BE2C (cell line): ENCODE measurements around the gene OR2C1.

ENCODE experiments used
- DNase-seq: peaks from one replicate; pipeline ENCODE4 v3.0.0-alpha.2; 2020
- H3K27me3 ChIP-seq: fragments of 250-450 bp; sonication (Bioruptor Pico); 2 replicates; pipeline ENCODE4 v1.5.1; 2020; ENCODE audit warnings: mild to moderate bottlenecking
- H3K36me3 ChIP-seq: fragments of 250-450 bp; sonication (Bioruptor Pico); 2 replicates; pipeline ENCODE4 v1.5.1; 2020; ENCODE audit warnings: mild to moderate bottlenecking
- H3K4me1 ChIP-seq: fragments of 250-450 bp; sonication (Bioruptor Pico); 2 replicates; pipeline ENCODE4 v1.5.1; 2020
- H3K4me3 ChIP-seq: 2 replicates; pipeline ENCODE4 v1.5.1; 2011; ENCODE audit warnings: low read depth, low read length
- H3K9me3 ChIP-seq: fragments of 250-450 bp; sonication (Bioruptor Pico); 2 replicates; pipeline ENCODE4 v1.5.1; 2020
- TF ChIP-seq, protein P1 (sequence below): IDR thresholded peaks from 2 replicates; pipeline ENCODE4 v1.5.1; 2012; ENCODE audit warnings: mild to moderate bottlenecking, low read depth, low read length

OR2C1 gene

DNA sequence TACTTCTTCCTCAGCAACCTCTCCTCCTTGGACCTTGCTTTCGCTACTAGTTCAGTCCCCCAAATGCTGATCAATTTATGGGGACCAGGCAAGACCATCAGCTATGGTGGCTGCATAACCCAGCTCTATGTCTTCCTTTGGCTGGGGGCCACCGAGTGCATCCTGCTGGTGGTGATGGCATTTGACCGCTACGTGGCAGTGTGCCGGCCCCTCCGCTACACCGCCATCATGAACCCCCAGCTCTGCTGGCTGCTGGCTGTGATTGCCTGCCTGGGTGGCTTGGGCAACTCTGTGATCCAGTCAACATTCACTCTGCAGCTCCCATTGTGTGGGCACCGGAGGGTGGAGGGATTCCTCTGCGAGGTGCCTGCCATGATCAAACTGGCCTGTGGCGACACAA, 429 bp downstream of the OR2C1 start:
- Histone ChIP-seq H3K36me3 (no peaks in the 10 kb centered on the region), H3K4me1 (no peaks in the 10 kb centered on the region), H3K4me3 (no peak overlapping the region), H3K9me3 (no peaks in the 10 kb centered on the region), H3K27me3 (peaks cover 45% of the 10 kb centered on the region)
- TF ChIP-seq, protein P1, sequence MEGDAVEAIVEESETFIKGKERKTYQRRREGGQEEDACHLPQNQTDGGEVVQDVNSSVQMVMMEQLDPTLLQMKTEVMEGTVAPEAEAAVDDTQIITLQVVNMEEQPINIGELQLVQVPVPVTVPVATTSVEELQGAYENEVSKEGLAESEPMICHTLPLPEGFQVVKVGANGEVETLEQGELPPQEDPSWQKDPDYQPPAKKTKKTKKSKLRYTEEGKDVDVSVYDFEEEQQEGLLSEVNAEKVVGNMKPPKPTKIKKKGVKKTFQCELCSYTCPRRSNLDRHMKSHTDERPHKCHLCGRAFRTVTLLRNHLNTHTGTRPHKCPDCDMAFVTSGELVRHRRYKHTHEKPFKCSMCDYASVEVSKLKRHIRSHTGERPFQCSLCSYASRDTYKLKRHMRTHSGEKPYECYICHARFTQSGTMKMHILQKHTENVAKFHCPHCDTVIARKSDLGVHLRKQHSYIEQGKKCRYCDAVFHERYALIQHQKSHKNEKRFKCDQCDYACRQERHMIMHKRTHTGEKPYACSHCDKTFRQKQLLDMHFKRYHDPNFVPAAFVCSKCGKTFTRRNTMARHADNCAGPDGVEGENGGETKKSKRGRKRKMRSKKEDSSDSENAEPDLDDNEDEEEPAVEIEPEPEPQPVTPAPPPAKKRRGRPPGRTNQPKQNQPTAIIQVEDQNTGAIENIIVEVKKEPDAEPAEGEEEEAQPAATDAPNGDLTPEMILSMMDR: peak; percentile 56
- DNase-seq: peak; percentile 57

DNA sequence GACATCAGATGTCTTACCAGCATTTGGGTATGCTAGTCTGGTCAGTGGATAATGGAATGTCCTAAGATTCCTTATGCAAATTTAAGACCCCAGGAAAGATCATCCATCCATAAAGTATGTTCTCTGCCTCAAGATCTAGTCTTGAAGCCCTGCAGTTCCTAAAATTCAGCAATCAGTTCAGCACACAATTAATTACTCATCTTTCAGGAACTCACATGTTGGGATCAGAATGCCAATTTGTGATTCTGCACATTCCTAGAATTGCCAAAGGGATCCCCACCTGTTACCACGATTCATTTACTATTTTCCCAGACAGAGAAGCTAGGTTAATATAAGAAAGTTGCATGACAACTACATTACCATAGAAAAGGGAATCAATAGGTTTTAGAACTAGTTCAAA, 3.2 kb downstream of the OR2C1 start:
- H3K4me1 ChIP-seq: no peaks in the 10 kb centered on the region
- H3K27me3 ChIP-seq: peaks cover 46% of the 10 kb centered on the region
- DNase-seq: no peak
- H3K36me3 ChIP-seq: no peaks in the 10 kb centered on the region
- no peaks in the 10 kb centered on the region for H3K9me3 ChIP-seq
- H3K4me3 ChIP-seq: no peak overlapping the region
- TF ChIP-seq, protein P1: no peak

DNA sequence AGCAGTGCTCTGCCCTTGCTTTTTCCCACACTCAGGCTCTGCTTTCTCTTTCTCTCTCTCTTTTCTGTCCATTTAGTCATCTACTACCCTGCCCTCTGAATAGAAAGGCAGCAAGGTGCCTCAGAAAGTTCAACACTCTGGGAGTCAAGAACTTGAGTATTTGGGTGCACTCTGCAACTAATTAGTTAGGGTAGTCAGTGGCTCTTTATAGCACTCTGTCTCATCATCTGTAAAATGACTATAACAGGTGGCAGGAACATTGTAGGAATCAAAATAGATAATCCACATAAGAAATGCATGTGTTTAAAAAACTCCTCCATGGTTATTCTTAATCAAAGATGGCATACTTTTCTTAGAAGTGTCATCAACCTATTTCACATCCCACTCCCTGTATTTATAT, 7.2 kb downstream of the OR2C1 start:
- no peak for DNase-seq
- Histone ChIP-seq H3K4me3 (no peak overlapping the region), H3K4me1 (no peaks in the 10 kb centered on the region), H3K27me3 (peaks cover 33% of the 10 kb centered on the region), H3K9me3 (no peaks in the 10 kb centered on the region), H3K36me3 (no peaks in the 10 kb centered on the region)
- TF ChIP-seq, protein P1: no peak

DNA sequence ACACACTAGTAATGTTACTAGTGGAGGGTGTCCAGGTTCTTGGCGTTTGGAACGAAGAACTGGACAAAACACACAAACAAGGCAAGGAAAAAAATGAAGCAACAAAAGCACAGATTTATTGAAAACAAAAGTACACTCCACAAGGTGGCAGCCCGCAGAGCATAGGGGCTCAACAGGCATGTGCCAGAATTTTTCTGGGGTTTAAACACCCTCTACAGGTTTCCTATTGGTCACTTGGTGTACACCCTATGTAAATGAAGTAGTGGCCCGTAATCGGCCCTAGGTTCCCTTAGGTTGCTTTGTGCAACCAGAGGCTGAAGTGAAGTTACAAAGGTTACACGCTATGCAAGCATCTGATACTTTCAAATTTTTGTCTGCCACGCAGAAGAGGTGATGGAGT, 8.1 kb downstream of the OR2C1 start:
- H3K4me1 ChIP-seq: no peaks in the 10 kb centered on the region
- no peak for DNase-seq
- TF ChIP-seq, protein P1: peak; percentile 37; the same call in 1 of the 2 replicates
- H3K9me3 ChIP-seq: no peaks in the 10 kb centered on the region
- H3K36me3 ChIP-seq: no peaks in the 10 kb centered on the region
- H3K4me3 ChIP-seq: no peak overlapping the region
- peaks cover 29% of the 10 kb centered on the region for H3K27me3 ChIP-seq

DNA sequence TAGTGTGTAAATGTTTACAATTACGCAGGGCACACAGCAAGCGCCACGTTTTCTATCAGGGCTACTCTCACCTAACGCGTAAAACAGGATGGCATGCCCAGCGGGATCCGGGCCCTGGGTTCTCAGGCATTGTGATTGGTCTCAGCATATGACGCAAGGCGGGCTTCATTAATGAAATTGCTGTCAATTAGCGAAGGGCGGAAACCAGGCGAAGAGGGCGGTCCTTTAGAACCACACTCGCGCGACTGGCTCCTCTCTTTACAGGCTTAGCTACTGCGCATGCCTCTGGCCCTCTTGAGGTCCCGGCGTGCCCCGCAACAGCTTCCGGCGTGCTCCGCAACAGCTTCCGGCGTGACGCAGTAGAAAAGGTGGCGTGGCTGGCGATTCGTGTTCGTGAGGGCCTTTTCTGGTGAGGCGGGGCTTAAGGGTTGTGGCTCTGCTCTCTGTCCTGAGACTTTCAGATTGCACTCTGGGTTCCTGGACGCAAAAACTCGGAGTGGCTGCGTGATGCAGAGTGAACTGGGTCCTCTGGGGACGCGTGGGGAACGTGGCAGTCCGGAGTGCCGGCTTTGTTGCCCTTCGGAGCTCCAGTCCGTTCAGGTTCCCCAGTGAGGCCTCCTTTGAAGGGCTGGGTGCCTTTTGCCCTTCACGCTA, 9.2 kb downstream of the OR2C1 start:
- peaks cover 22% of the 10 kb centered on the region for H3K27me3 ChIP-seq
- no peaks in the 10 kb centered on the region for H3K9me3 ChIP-seq
- H3K4me3 ChIP-seq: peak overlapping the region; percentile 98
- H3K4me1 ChIP-seq: no peaks in the 10 kb centered on the region
- peak; percentile 98 for DNase-seq
- TF ChIP-seq, protein P1: no peak
- H3K36me3 ChIP-seq: no peaks in the 10 kb centered on the region

DNA sequence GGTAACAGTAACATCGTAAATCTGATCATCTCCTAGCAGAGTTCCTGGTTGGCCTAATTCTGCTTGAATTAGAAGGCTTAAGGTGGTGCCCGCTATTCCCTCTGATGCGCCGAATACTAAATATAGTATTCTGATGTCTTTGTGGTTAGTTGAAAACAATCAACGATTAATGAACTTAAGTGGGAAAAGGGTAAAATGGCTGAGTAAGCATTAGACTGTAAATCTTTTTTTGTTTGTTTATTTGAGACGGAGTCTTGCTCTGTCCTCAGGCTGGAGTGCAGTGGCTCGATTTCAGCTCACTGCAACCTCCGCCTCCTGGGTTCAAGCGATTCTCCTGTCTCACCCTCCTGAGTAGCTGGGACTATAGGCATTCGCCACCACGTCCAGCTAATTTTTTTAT, 13.4 kb downstream of the OR2C1 start:
- TF ChIP-seq, protein P1: no peak
- H3K9me3 ChIP-seq: no peaks in the 10 kb centered on the region
- H3K4me1 ChIP-seq: no peaks in the 10 kb centered on the region
- H3K27me3 ChIP-seq: no peaks in the 10 kb centered on the region
- DNase-seq: no peak
- H3K36me3 ChIP-seq: no peaks in the 10 kb centered on the region
- H3K4me3 ChIP-seq: no peak overlapping the region
